ENCODE results near the gene RBM6.

DNA sequence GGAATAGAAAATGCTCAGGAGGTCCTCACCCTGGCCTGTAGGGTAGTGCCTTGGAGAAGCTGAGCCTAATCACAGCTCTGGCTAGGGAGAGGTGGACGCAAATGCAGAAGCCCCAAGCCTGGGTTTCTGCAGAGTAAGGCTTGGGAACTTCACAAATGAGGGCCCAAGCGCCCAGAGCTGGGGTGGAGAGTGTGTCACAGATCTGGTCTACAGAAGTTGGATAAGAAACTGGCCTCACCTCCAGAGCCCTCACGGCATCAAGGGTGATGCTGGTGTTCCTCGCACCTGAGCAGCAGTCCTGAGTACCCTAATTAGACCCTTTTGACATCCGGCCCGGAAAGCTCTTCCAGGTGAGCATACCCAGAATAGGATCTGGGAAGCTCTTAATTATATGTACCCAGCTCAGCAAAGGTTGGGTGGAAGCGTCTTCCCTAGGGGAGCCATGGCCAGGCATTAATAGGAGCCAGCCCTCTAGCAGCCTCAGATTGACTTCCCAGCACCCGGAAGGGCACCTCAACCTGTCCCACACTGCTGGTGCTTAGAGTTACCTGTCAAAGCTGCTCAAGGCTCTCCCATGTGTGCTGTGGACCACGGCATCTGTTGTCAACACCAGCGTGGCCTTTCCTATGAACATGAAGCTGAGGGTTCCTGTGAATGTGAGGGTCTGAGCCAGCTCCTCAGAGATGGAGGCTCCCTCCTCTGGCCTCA is 180.6 kb downstream of the RBM6 start:
- TF ChIP-seq POLR2A (IDR thresholded peaks at IDR 0.05) (no peak), POLR2AphosphoS5 (IDR thresholded peaks at IDR 0.05) (peak in 1 of 3 donors; percentile 2), EP300 (IDR thresholded peaks at IDR 0.05; ENCODE audit: low read depth) (no peak)
- TF ChIP-seq, protein P1, sequence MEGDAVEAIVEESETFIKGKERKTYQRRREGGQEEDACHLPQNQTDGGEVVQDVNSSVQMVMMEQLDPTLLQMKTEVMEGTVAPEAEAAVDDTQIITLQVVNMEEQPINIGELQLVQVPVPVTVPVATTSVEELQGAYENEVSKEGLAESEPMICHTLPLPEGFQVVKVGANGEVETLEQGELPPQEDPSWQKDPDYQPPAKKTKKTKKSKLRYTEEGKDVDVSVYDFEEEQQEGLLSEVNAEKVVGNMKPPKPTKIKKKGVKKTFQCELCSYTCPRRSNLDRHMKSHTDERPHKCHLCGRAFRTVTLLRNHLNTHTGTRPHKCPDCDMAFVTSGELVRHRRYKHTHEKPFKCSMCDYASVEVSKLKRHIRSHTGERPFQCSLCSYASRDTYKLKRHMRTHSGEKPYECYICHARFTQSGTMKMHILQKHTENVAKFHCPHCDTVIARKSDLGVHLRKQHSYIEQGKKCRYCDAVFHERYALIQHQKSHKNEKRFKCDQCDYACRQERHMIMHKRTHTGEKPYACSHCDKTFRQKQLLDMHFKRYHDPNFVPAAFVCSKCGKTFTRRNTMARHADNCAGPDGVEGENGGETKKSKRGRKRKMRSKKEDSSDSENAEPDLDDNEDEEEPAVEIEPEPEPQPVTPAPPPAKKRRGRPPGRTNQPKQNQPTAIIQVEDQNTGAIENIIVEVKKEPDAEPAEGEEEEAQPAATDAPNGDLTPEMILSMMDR (IDR thresholded peaks at IDR 0.05), result no peak
